Hepatocyte (in vitro differentiated cells): Measurements from ENCODE around the gene TMEM144.

ENCODE experiments used
- EZH2 ChIP-seq: fragments of 200-600 bp; sonication (generic); IDR thresholded peaks from 2 replicates; pipeline ENCODE4 v1.6.1; 2016; ENCODE audit warnings: antibody characterized with exemption, mild to moderate bottlenecking, borderline replicate concordance
- EZH2phosphoT487 ChIP-seq: fragments of 200-600 bp; sonication (generic); IDR thresholded peaks from one replicate; pipeline ENCODE4 v1.6.1; 2018; ENCODE audit warnings: antibody characterized with exemption, mild to moderate bottlenecking, low read depth, moderate library complexity; ENCODE audit not compliant: unreplicated experiment, severe bottlenecking
- TF ChIP-seq, protein P1 (sequence below): fragments of 200-600 bp; sonication (generic); IDR thresholded peaks from 2 replicates; pipeline ENCODE4 v1.5.1; 2016; ENCODE audit warnings: antibody characterized with exemption, mild to moderate bottlenecking; ENCODE audit not compliant: poor library complexity

- TF ChIP-seq, protein P1, sequence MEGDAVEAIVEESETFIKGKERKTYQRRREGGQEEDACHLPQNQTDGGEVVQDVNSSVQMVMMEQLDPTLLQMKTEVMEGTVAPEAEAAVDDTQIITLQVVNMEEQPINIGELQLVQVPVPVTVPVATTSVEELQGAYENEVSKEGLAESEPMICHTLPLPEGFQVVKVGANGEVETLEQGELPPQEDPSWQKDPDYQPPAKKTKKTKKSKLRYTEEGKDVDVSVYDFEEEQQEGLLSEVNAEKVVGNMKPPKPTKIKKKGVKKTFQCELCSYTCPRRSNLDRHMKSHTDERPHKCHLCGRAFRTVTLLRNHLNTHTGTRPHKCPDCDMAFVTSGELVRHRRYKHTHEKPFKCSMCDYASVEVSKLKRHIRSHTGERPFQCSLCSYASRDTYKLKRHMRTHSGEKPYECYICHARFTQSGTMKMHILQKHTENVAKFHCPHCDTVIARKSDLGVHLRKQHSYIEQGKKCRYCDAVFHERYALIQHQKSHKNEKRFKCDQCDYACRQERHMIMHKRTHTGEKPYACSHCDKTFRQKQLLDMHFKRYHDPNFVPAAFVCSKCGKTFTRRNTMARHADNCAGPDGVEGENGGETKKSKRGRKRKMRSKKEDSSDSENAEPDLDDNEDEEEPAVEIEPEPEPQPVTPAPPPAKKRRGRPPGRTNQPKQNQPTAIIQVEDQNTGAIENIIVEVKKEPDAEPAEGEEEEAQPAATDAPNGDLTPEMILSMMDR, result no peak
- TF ChIP-seq EZH2, result no peak
- no peak for TF ChIP-seq EZH2phosphoT487
Measured at GRCh38 chr4:158243071-158243470, 32.8 kb downstream of the TMEM144 start.
